Activated T-helper 17 cell treated with anti-CD3 and anti-CD28 coated beads, Interleukin-2, amount 50 U/mL, for 72 hours (primary cell): ENCODE data around the gene ACADL. TPM values are rescaled to one million over a fixed set of nuclear protein-coding genes. Genes with fewer than 3 reads are reported as not detected.
"Not testable (repeated sequence)": the region's sequence is repeated elsewhere in the genome, so short reads cannot be mapped to it uniquely, and the experiment has no call there.

Experiments
- ATAC-seq: fragments of 150-1000 bp; cut with Tn5 transposase; replicated peaks from 2 replicates; pipeline ENCODE4 v1.10.0; 2021; ENCODE audit warnings: mild to moderate bottlenecking, moderate library complexity
- H3K27ac Mint-ChIP-seq: one replicate; pipeline ENCODE4 v1.8.0; 2022; ENCODE audit warnings: mixed read lengths
- H3K27me3 Mint-ChIP-seq: one replicate; pipeline ENCODE4 v1.8.0; 2022; ENCODE audit warnings: mixed read lengths
- H3K36me3 Mint-ChIP-seq: one replicate; pipeline ENCODE4 v1.8.0; 2022; ENCODE audit warnings: low read depth, mild to moderate bottlenecking, mixed read lengths
- H3K4me1 Mint-ChIP-seq: one replicate; pipeline ENCODE4 v1.8.0; 2022; ENCODE audit warnings: mixed read lengths
- H3K4me3 Mint-ChIP-seq: one replicate; pipeline ENCODE4 v1.8.0; 2022; ENCODE audit warnings: mild to moderate bottlenecking, mixed read lengths
- H3K9me3 Mint-ChIP-seq: one replicate; pipeline ENCODE4 v1.8.0; 2022; ENCODE audit warnings: mixed read lengths
- total RNA-seq, 2 donors: library from RNA; stranded (reverse); gene quantifications; one replicate each; pipeline ENCODE4 v1.2.3, GENCODE V29; 2022

Gene ACADL
- total RNA-seq, 2 donors from 2014 or later: not detected

- Mint-ChIP-seq H3K27ac (no peak overlapping the region), H3K4me3 (no peak overlapping the region), H3K9me3 (peaks cover 6% of the 10 kb centered on the region), H3K27me3 (peaks cover 11% of the 10 kb centered on the region), H3K36me3 (peaks cover 5% of the 10 kb centered on the region), H3K4me1 (no peaks in the 10 kb centered on the region)
- no peak for ATAC-seq
Measured at GRCh38 chr2:210189452-210190138, 35.7 kb downstream of the ACADL start.

- Mint-ChIP-seq H3K9me3 (peaks cover 14% of the 10 kb centered on the region), H3K4me1 (no peaks in the 10 kb centered on the region), H3K27ac (no peak overlapping the region), H3K4me3 (no peak overlapping the region), H3K36me3 (peaks cover 5% of the 10 kb centered on the region), H3K27me3 (peaks cover 16% of the 10 kb centered on the region)
- ATAC-seq: no peak
Measured at GRCh38 chr2:210188755-210189154, 36.5 kb downstream of the ACADL start.

- no peaks in the 10 kb centered on the region for H3K4me1 Mint-ChIP-seq
- no peak overlapping the region for H3K27ac Mint-ChIP-seq
- no peak overlapping the region for H3K4me3 Mint-ChIP-seq
- no peak for ATAC-seq
- H3K36me3 Mint-ChIP-seq: peaks cover 5% of the 10 kb centered on the region
- peaks cover 16% of the 10 kb centered on the region for H3K27me3 Mint-ChIP-seq
- H3K9me3 Mint-ChIP-seq: peaks cover 17% of the 10 kb centered on the region
Measured at GRCh38 chr2:210188190-210188589, 37.1 kb downstream of the ACADL start.

- not testable (repeated sequence) for H3K4me3 Mint-ChIP-seq, H3K27ac Mint-ChIP-seq, H3K36me3 Mint-ChIP-seq, H3K4me1 Mint-ChIP-seq, ATAC-seq
- peaks cover 22% of the 10 kb centered on the region for H3K27me3 Mint-ChIP-seq
- peaks cover 17% of the 10 kb centered on the region for H3K9me3 Mint-ChIP-seq
Measured at GRCh38 chr2:210183936-210184335, 41.3 kb downstream of the ACADL start.

- ATAC-seq, H3K36me3 Mint-ChIP-seq, H3K4me1 Mint-ChIP-seq: not testable (repeated sequence)
- Mint-ChIP-seq H3K27ac (peak overlapping the region; percentile 40), H3K27me3 (peaks cover 22% of the 10 kb centered on the region), H3K4me3 (peak overlapping the region; percentile 29), H3K9me3 (peaks cover 17% of the 10 kb centered on the region)
Measured at GRCh38 chr2:210181606-210182088, 43.6 kb downstream of the ACADL start.

GRCh38 chr2:210181033-210181605, 44.1 kb downstream of the ACADL start:
- not testable (repeated sequence) for ATAC-seq, H3K4me1 Mint-ChIP-seq, H3K36me3 Mint-ChIP-seq
- peak overlapping the region; percentile 29 for H3K4me3 Mint-ChIP-seq
- peak overlapping the region; percentile 40 for H3K27ac Mint-ChIP-seq
- H3K27me3 Mint-ChIP-seq: peaks cover 18% of the 10 kb centered on the region
- H3K9me3 Mint-ChIP-seq: peaks cover 17% of the 10 kb centered on the region

- Mint-ChIP-seq H3K27ac (no peak overlapping the region), H3K4me1 (no peaks in the 10 kb centered on the region), H3K4me3 (no peak overlapping the region), H3K36me3 (peaks cover 5% of the 10 kb centered on the region), H3K9me3 (peaks cover 17% of the 10 kb centered on the region), H3K27me3 (peaks cover 15% of the 10 kb centered on the region)
- ATAC-seq: no peak
Measured at GRCh38 chr2:210180477-210180876, 44.8 kb downstream of the ACADL start.

- H3K27me3 Mint-ChIP-seq: peaks cover 11% of the 10 kb centered on the region
- no peaks in the 10 kb centered on the region for H3K4me1 Mint-ChIP-seq
- ATAC-seq: no peak
- H3K27ac Mint-ChIP-seq: no peak overlapping the region
- no peaks in the 10 kb centered on the region for H3K36me3 Mint-ChIP-seq
- H3K9me3 Mint-ChIP-seq: peaks cover 10% of the 10 kb centered on the region
- H3K4me3 Mint-ChIP-seq: no peak overlapping the region
Measured at GRCh38 chr2:210179351-210179990, 45.8 kb downstream of the ACADL start.

GRCh38 chr2:210177769-210178168, 47.5 kb downstream of the ACADL start:
- Mint-ChIP-seq H3K4me3 (no peak overlapping the region), H3K27ac (no peak overlapping the region), H3K36me3 (no peaks in the 10 kb centered on the region), H3K9me3 (no peaks in the 10 kb centered on the region), H3K27me3 (peaks cover 5% of the 10 kb centered on the region), H3K4me1 (no peaks in the 10 kb centered on the region)
- no peak for ATAC-seq

GRCh38 chr2:210177115-210177514, 48.1 kb downstream of the ACADL start:
- not testable (repeated sequence) for H3K36me3 Mint-ChIP-seq, H3K27ac Mint-ChIP-seq, H3K27me3 Mint-ChIP-seq, ATAC-seq, H3K4me3 Mint-ChIP-seq, H3K9me3 Mint-ChIP-seq, H3K4me1 Mint-ChIP-seq

GRCh38 chr2:210174086-210174485, 51.2 kb downstream of the ACADL start:
- peaks cover 10% of the 10 kb centered on the region for H3K36me3 Mint-ChIP-seq
- H3K27ac Mint-ChIP-seq: no peak overlapping the region
- peaks cover 10% of the 10 kb centered on the region for H3K4me1 Mint-ChIP-seq
- no peak for ATAC-seq
- H3K27me3 Mint-ChIP-seq: peaks cover 3% of the 10 kb centered on the region
- no peak overlapping the region for H3K4me3 Mint-ChIP-seq
- H3K9me3 Mint-ChIP-seq: no peaks in the 10 kb centered on the region

GRCh38 chr2:210172219-210172575, 53.0 kb downstream of the ACADL start:
- H3K4me3 Mint-ChIP-seq: peak overlapping the region; percentile 99
- peaks cover 10% of the 10 kb centered on the region for H3K4me1 Mint-ChIP-seq
- no peak for ATAC-seq
- H3K9me3 Mint-ChIP-seq: no peaks in the 10 kb centered on the region
- peaks cover 10% of the 10 kb centered on the region for H3K36me3 Mint-ChIP-seq
- H3K27ac Mint-ChIP-seq: peak overlapping the region; percentile 84
- H3K27me3 Mint-ChIP-seq: peaks cover 3% of the 10 kb centered on the region

GRCh38 chr2:210171309-210172218, 53.7 kb downstream of the ACADL start, which contains the start of gene KANSL1L:
Gene KANSL1L (minus strand): TSS chr2:210171409. CDS start chr2:210154582, 16,827 bp downstream.
- H3K4me3 Mint-ChIP-seq: peak within 1 kb of the TSS; percentile 99
- peak within 1 kb of the TSS; percentile 100 for H3K27ac Mint-ChIP-seq
- peaks cover 3% of the 10 kb centered on the region for H3K27me3 Mint-ChIP-seq
- peaks cover 10% of the 10 kb centered on the region for H3K36me3 Mint-ChIP-seq
- H3K4me1 Mint-ChIP-seq: peaks cover 10% of the 10 kb centered on the region
- peak; percentile 83 for ATAC-seq
- no peaks in the 10 kb centered on the region for H3K9me3 Mint-ChIP-seq
